Thymus (tissue), 11 donors: ENCODE measurements around the gene EOLA1. TPM values are rescaled to one million over a fixed set of nuclear protein-coding genes. Genes with fewer than 3 reads are reported as not detected.
"Not testable (repeated sequence)": the region's sequence is repeated elsewhere in the genome, so short reads cannot be mapped to it uniquely, and the experiment has no call there.

ENCODE experiments used
- DNase-seq, 9 donors: peaks; one replicate each; pipeline ENCODE4 v3.0.0-alpha.2; 2013; ENCODE audit warnings: low spot score in 9 of 9, low read depth in 6 of 9, missing footprints in 1 of 9
- H3K27ac ChIP-seq, 2 donors: one replicate each; pipeline ENCODE4 v1.5.1; 2013; ENCODE audit warnings: control low read depth in 1 of 2, low read depth in 1 of 2, low read length in 1 of 2, mild to moderate bottlenecking in 1 of 2, moderate library complexity in 1 of 2
- H3K27me3 ChIP-seq, 2 donors: one replicate each; pipeline ENCODE4 v1.5.1; 2013; ENCODE audit warnings: low read length in 1 of 2; ENCODE audit not compliant: control insufficient read depth in 2 of 2, insufficient read depth in 1 of 2
- H3K36me3 ChIP-seq, 2 donors: one replicate each; pipeline ENCODE4 v1.5.1; 2013; ENCODE audit warnings: low read length in 1 of 2, mild to moderate bottlenecking in 1 of 2, moderate library complexity in 1 of 2; ENCODE audit not compliant: control insufficient read depth in 2 of 2, insufficient read depth in 2 of 2
- H3K4me1 ChIP-seq, 2 donors: one replicate each; pipeline ENCODE4 v1.5.1; 2013; ENCODE audit warnings: low read length in 2 of 2; ENCODE audit not compliant: control insufficient read depth in 2 of 2, insufficient read depth in 2 of 2
- H3K4me3 ChIP-seq, 2 donors: one replicate each; pipeline ENCODE4 v1.5.1; 2013; ENCODE audit warnings: low read length in 2 of 2, control low read depth in 1 of 2, mild to moderate bottlenecking in 1 of 2
- H3K9me3 ChIP-seq, 2 donors: one replicate each; pipeline ENCODE4 v1.5.1; 2013; ENCODE audit warnings: low read length in 1 of 2, mild to moderate bottlenecking in 1 of 2; ENCODE audit not compliant: control insufficient read depth in 2 of 2, insufficient read depth in 1 of 2
- WGBS: extraction: QIAGEN DNeasy Blood & Tissue Kit; methylation state at CpG from one replicate; pipeline ENCODE4 v1.1.7; 2013; 5-methylcytosine and 5-hydroxymethylcytosine counted together
- polyA plus RNA-seq: library from polyadenylated mRNA; stranded (reverse); fragments of 200-250 nt; gene quantifications from one replicate; pipeline ENCODE4 v1.2.3, GENCODE V29; 2013
- total RNA-seq: library from RNA; stranded (reverse); fragments of 120-200 nt; gene quantifications from one replicate; pipeline ENCODE4 v1.2.4, GENCODE V29; 2013
- donor health status: healthy.

Gene EOLA1
- total and polyA plus RNA-seq, 2 donors, result 18.1 to 33.5 TPM

DNA sequence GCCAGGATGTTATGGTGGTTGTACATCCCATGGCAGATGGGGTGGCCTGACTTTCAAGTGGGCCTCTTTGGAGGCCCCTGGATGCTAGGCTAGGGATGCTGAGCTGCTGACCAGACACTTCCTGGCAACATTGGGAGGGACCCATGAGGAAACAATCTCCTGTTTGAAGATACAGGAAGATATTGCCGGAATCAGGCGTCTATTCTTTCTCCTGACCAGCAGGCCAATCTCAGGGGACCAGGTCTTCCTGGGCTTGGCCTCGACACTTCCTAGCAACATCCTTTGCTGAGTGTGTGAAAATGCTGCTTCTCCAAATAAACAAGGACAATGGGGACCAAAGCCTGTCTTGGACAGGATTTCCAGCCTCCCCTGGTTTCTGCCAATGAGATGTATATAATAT lies 7.0 kb downstream of the EOLA1 start:
- WGBS, result 100% methylated on average over 1 of the region's 3 CpGs

DNA sequence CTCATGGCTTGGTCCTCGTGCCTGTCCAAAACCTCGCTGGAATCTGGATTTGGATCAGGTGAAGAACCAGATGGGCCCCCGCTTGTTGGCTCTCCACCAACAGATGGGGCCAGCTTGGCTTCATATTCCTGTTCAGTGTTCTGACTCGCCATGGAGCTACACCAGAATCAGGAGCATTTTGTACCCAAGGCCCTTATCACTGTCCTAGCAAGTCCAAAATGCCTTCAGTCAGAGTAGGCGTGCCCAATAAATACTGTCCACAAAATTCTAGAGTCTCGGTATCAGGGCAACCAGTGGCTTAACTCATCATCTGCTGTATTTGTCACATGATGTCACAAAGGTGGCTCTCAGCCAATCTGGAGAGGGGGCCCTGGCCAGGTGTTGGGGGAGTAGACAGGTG lies 8.9 kb downstream of the EOLA1 start, which contains the start of gene HSFX3:
HSFX3 (minus strand) TSS at position 224 of the 400 bp plus-strand sequence; CDS start at position 152, 72 bp downstream.
- H3K27ac ChIP-seq, H3K4me1 ChIP-seq, H3K9me3 ChIP-seq, H3K27me3 ChIP-seq, H3K4me3 ChIP-seq, H3K36me3 ChIP-seq, DNase-seq: not testable (repeated sequence)
- WGBS, result 100% methylated on average over 1 of the region's 6 CpGs

More for the DNA sequence above, 7.0 kb downstream of the EOLA1 start:
- not testable (repeated sequence) for H3K36me3 ChIP-seq, H3K27me3 ChIP-seq, H3K27ac ChIP-seq, H3K4me3 ChIP-seq, DNase-seq, H3K4me1 ChIP-seq, H3K9me3 ChIP-seq

DNA sequence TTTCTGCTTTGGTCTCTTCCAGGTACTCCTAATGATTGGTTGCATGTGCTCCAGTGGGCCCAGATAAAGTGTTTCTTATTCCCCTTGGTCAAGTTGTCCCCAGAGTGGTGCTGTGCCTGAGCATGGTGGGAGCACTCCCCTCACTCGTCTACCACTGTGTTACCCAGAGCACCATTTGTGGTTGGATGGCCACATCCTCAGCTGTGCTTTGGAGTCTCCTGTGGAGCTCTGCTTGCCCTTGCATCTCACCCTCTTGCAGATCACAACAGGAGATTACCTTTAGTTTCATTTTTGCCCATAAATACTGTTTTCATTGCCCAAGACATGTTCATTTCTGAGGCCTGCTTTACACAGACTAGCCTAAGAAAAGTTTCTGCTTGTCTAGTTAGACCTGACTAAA lies 9.6 kb downstream of the EOLA1 start:
- not testable (repeated sequence) for H3K4me3 ChIP-seq, H3K9me3 ChIP-seq, H3K4me1 ChIP-seq, DNase-seq, H3K27me3 ChIP-seq, H3K27ac ChIP-seq, H3K36me3 ChIP-seq
- WGBS, result 44% methylated on average over 1 of the region's 1 CpG

DNA sequence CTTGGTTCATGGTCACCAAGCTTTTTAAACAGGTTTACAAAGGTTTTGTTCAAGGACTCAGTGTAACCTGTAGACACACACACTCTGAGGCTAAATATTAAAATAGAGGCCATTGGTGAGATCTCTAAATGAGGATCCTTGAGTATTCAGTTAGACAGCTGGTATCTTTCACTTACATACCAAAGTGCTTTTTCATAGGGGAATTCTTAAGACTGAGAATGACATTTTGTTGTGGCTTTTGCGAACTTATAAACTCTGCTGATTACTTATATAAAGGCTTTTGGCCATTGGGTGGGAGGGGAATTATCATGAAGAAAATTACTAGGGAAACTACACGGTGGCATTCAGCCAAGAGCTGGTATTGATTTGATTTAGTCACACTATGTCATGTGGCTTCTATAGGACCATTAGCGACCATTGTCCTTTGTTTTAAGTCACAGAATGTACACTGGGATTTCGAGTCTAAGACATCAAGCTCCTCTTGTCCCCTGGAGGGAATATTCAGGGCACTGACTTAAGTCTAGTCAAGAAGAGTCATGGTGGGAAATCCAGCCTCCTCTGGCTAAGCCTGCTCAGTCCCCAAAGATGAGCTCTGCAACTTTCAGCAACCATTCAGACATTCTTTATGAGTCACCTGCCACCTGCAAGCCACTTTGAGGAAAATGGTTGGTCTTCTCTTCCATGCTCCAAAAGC lies 10.6 kb downstream of the EOLA1 start:
- not testable (repeated sequence) for H3K4me1 ChIP-seq, H3K9me3 ChIP-seq, H3K27ac ChIP-seq, H3K27me3 ChIP-seq, H3K4me3 ChIP-seq, H3K36me3 ChIP-seq, DNase-seq
- WGBS, result no CpG with 5 or more reads among the region's 4 CpGs

DNA sequence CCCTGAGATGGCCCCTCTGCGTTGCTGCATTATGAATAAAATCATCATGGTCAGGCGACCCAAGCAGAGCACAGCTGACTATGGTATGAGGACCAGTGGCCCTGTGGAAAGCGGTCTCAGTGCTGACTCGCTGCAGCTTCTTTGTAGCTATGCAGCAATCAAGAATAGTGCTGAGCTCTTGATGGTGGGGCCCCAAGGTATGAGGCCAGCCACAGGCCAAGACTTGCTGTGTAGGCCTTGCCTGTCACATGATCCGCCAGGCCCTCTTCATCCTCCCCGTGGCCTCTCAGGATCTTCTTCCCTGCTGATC lies 11.1 kb downstream of the EOLA1 start:
- DNase-seq, H3K36me3 ChIP-seq, H3K4me1 ChIP-seq, H3K4me3 ChIP-seq, H3K27ac ChIP-seq, H3K27me3 ChIP-seq, H3K9me3 ChIP-seq: not testable (repeated sequence)
- WGBS, result 92% methylated on average over 2 of the region's 6 CpGs

DNA sequence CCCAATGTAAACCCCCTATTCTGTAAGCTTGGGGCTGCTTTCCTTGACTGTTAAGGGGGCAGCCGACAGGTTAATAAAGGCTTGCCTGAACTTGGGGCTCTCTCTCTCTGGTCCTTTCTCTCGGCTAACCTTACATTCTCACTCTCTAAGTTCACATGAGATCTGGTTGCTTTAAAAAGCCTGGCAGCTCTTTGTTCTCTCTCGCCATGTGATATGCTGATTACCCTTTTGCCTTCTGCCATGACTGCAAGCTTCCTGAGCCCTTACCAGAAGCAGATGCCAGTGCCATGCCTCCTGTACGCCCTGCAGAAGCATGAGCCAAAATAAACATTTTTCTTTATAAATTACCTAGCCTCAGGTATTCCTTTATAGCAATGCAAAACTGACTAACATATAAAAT lies 14.4 kb downstream of the EOLA1 start:
- DNase-seq, H3K4me3 ChIP-seq, H3K27me3 ChIP-seq, H3K9me3 ChIP-seq, H3K4me1 ChIP-seq, H3K36me3 ChIP-seq, H3K27ac ChIP-seq: not testable (repeated sequence)
- WGBS, result no CpG with 5 or more reads among the region's 4 CpGs

DNA sequence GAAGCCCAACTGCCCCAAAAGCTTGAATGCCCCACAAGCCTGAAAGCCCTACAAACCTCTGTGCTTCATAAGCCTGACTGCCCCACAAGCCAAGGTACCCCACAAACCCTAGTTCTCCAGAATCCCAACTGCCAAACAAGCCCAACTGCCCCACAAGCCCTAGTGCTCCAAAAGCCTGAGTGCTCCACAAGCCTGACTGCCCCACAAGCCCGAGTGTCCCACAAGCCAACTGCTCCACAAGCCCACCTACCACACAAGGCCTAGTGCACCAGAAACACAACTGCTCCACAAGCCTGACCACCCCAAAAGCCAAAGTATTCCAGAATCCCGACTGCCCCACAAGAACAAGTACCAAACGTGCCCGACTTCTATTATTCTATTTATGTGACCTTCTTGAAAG lies 22.5 kb downstream of the EOLA1 start:
- no peak for DNase-seq
- H3K36me3 ChIP-seq, result no peaks in the 10 kb centered on the region
- no peak overlapping the region for H3K27ac ChIP-seq
- WGBS, result no CpG with 5 or more reads among the region's 4 CpGs
- peaks cover 0 to 3% of the 10 kb centered on the region in 2 donors for H3K9me3 ChIP-seq
- no peaks in the 10 kb centered on the region for H3K27me3 ChIP-seq
- no peaks in the 10 kb centered on the region for H3K4me1 ChIP-seq
- H3K4me3 ChIP-seq, result no peak overlapping the region

DNA sequence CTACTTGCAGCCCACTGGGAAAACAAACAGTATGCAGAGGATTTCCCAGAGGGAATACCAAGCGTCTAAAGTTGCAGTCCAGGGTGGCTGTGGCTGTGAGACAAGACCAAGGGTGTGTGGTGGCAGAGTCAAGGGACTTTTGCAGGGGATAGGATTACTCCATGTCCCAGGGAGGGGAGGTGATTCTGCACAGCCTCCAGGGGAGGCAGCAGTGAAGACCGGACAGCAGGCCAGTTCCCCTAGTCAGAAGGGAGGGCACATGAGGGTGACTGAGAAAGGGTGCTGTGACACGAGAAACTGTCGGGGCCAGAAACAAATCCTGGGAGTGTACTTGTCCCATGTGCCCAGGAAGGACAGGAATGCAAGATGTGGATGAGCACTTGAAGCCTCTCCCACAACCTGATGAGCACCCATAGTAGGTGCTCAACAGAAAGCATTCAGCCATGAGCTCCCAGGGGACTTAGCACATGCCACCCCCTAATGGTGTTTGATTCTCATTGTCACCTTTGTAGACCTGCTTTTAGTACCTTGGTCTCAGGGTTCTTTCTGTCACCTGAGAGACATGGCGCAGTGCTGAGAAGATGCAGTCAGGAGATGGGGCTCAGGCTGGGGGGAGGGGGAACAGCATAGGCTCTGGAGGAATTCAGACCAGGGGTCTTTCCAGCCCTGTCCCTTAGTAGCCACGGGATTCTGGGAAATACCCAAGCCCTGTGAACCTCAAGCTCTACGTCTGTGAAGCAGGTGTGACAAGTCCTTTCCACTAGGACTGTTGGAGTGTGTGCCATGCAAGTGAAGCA lies 27.0 kb downstream of the EOLA1 start:
- Histone ChIP-seq H3K36me3 (no peaks in the 10 kb centered on the region), H3K9me3 (peaks cover 0 to 3% of the 10 kb centered on the region in 2 donors), H3K4me3 (no peak overlapping the region), H3K4me1 (no peaks in the 10 kb centered on the region), H3K27ac (no peak overlapping the region), H3K27me3 (no peaks in the 10 kb centered on the region)
- DNase-seq, result no peak
- no CpG with 5 or more reads among the region's 7 CpGs for WGBS

DNA sequence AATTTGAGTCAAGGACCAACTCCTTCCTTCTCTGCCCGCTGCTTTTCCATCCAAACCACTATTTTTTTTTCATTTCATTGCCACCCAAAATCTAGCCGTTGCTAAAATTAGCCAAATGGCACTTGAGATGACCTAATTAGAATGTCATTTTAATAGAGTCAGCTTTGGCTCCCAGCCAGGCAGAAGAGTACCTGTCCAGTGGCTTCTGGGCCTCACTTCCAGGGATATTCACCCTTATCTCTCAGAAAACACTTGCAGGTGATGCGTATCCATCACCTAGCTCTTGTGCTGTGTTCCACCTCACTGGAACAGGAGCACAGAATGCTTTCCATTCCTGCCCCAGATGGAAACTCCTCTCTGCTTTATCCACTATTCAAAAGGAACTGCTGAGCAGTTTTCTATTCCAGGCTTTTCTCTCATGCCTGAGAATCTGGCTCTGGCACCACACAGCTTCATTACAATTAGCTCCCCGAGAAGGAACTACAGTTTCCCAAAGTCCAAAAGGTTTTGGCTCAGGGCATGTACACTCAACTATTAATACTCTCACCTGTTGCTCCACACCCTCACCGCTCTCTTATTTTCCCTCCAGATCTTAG lies 28.0 kb downstream of the EOLA1 start:
- Histone ChIP-seq H3K27ac (no peak overlapping the region), H3K27me3 (no peaks in the 10 kb centered on the region), H3K4me1 (no peaks in the 10 kb centered on the region), H3K9me3 (peaks cover 0 to 3% of the 10 kb centered on the region in 2 donors), H3K36me3 (no peaks in the 10 kb centered on the region), H3K4me3 (no peak overlapping the region)
- WGBS, result no CpG with 5 or more reads among the region's 5 CpGs
- no peak for DNase-seq
